Tibial artery (tissue), 4 donors: ENCODE results near the gene THSD4.

Experiments used
- DNase-seq, 2 donors: peaks; one replicate each; pipeline ENCODE4 v3.0.0-alpha.2; 2019
- H3K27ac ChIP-seq, 2 donors: fragments of 200-600 bp; sonication (generic) in 1 of 2; 1 replicate in 1 of 2; 2 replicates in 1 of 2; pipeline ENCODE4 v1.5.1; 2018 to 2019; ENCODE audit warnings: mild to moderate bottlenecking in 1 of 2
- H3K27me3 ChIP-seq, 2 donors: fragments of 200-600 bp; sonication (generic) in 1 of 2; one replicate each; pipeline versions ENCODE4 v1.5.1 to v1.6.0; 2016 to 2019
- H3K36me3 ChIP-seq, 3 donors: fragments of 200-600 bp; sonication (generic) in 2 of 3; one replicate each; pipeline ENCODE4 v1.5.1; 2016 to 2019; ENCODE audit warnings: mild to moderate bottlenecking in 2 of 3
- H3K4me1 ChIP-seq, 4 donors: fragments of 200-600 bp; sonication (generic) in 2 of 4; 1 replicate in 3 of 4; 2 replicates in 1 of 4; pipeline ENCODE4 v1.5.1; 2016 to 2019
- H3K4me3 ChIP-seq, 2 donors: fragments of 200-600 bp; sonication (generic) in 1 of 2; 1 replicate in 1 of 2; 2 replicates in 1 of 2; pipeline ENCODE4 v1.5.1; 2018 to 2019; ENCODE audit warnings: mild to moderate bottlenecking in 2 of 2
- H3K9me3 ChIP-seq, 3 donors: fragments of 200-600 bp; sonication (generic) in 1 of 3; one replicate each; pipeline ENCODE4 v1.5.1; 2016 to 2019
- CTCF ChIP-seq, 2 experiments: fragments of 200-600 bp in 1 of 2; fragments of 450-650 bp in 1 of 2; IDR thresholded peaks; one replicate each; pipeline ENCODE4 v1.5.1; 2017 to 2019; ENCODE audit warnings: antibody characterized with exemption in 2 of 2, mild to moderate bottlenecking in 1 of 2, moderate library complexity in 1 of 2
- intact Hi-C: fragments of 100-400 bp; cut with DNase I; formaldehyde crosslinking; loops from one replicate; pipeline ENCODE4 v1.15.0; 2023; ENCODE audit warnings: low total_unique reads

THSD4 gene

GRCh38 chr15:71106802-71107500 lies 8.3 kb upstream of the THSD4 start:
- no peaks in the 10 kb centered on the region for H3K9me3 ChIP-seq

GRCh38 chr15:71107501-71107815 lies 7.8 kb upstream of the THSD4 start:
- intact Hi-C loops, result no loop called here

More at GRCh38 chr15:71106802-71107500, 8.3 kb upstream of the THSD4 start:
- Histone ChIP-seq H3K36me3 (no peaks in the 10 kb centered on the region), H3K4me1 (peaks cover 0 to 26% (median 10%) of the 10 kb centered on the region in 4 donors), H3K27ac (no peak overlapping the region), H3K27me3 (no peaks in the 10 kb centered on the region), H3K4me3 (no peak overlapping the region)
- TF ChIP-seq CTCF (IDR thresholded peaks at IDR 0.05), result no peak
- intact Hi-C loops, result no loop called here
- DNase-seq, result no peak

GRCh38 chr15:71109130-71109529 lies 6.1 kb upstream of the THSD4 start:
- intact Hi-C loops, result no loop called here
- Histone ChIP-seq H3K27me3 (no peaks in the 10 kb centered on the region), H3K9me3 (no peaks in the 10 kb centered on the region), H3K4me1 (peaks cover 0 to 28% (median 10%) of the 10 kb centered on the region in 4 donors), H3K4me3 (no peak overlapping the region), H3K27ac (no peak overlapping the region), H3K36me3 (no peaks in the 10 kb centered on the region)
- TF ChIP-seq CTCF (IDR thresholded peaks at IDR 0.05), result peak; percentile 17 to 24
- DNase-seq, result no peak

More at GRCh38 chr15:71107501-71107815, 7.8 kb upstream of the THSD4 start:
- TF ChIP-seq CTCF (IDR thresholded peaks at IDR 0.05), result no peak
- Histone ChIP-seq H3K9me3 (no peaks in the 10 kb centered on the region), H3K27me3 (no peaks in the 10 kb centered on the region), H3K4me1 (peaks cover 0 to 28% (median 10%) of the 10 kb centered on the region in 4 donors), H3K27ac (no peak overlapping the region), H3K4me3 (no peak overlapping the region), H3K36me3 (no peaks in the 10 kb centered on the region)
- DNase-seq, result no peak

GRCh38 chr15:71109905-71110304 lies 5.4 kb upstream of the THSD4 start:
- Histone ChIP-seq H3K27me3 (no peaks in the 10 kb centered on the region), H3K4me3 (no peak overlapping the region), H3K36me3 (no peaks in the 10 kb centered on the region), H3K27ac (peak overlapping the region in 1 of 2 donors; percentile 54), H3K4me1 (peaks cover 0 to 28% (median 10%) of the 10 kb centered on the region in 4 donors), H3K9me3 (no peaks in the 10 kb centered on the region)
- intact Hi-C loops, result loop anchor here (10.0 kb wide), 1 partner anchor 95 kb away; no protein-coding TSS in a partner anchor
- TF ChIP-seq CTCF (IDR thresholded peaks at IDR 0.05), result no peak
- DNase-seq, result no peak

- DNase-seq, result no peak
- Histone ChIP-seq H3K36me3 (no peaks in the 10 kb centered on the region), H3K27ac (peak overlapping the region; percentile 26 to 54), H3K4me3 (no peak overlapping the region), H3K9me3 (no peaks in the 10 kb centered on the region), H3K27me3 (no peaks in the 10 kb centered on the region), H3K4me1 (peaks cover 0 to 28% (median 11%) of the 10 kb centered on the region in 4 donors)
- intact Hi-C loops, result loop anchor here (10.0 kb wide), 1 partner anchor 96 kb away; no protein-coding TSS in a partner anchor
- no peak for TF ChIP-seq CTCF (IDR thresholded peaks at IDR 0.05)
Observed at GRCh38 chr15:71110405-71111180, 4.7 kb upstream of the THSD4 start.
